Activated CD8-positive, alpha-beta T cell treated with anti-CD3 and anti-CD28 coated beads, Interleukin-2, amount 10 ng/mL, durations not matched to agents 7 days and 5 days (primary cell): ENCODE results near the gene ZFYVE26. TPM values are rescaled to one million over a fixed set of nuclear protein-coding genes. Genes with fewer than 3 reads are reported as not detected.

ENCODE experiments used
- ATAC-seq: fragments of 150-1000 bp; cut with Tn5 transposase; one replicate; pipeline ENCODE4 v1.10.0; 2021; ENCODE audit warnings: moderate library complexity
- CTCF ChIA-PET: fragments of 350-600 bp; sonication (Branson Sonifier 250); formaldehyde crosslinking; loops from one replicate; lab custom pipeline; 2021; ENCODE audit warnings: antibody characterized with exemption; lab: Charles Lee
- POLR2A ChIA-PET: fragments of 350-600 bp; sonication (Branson Sonifier 250); formaldehyde crosslinking; loops from one replicate; lab custom pipeline; 2021; ENCODE audit warnings: antibody characterized with exemption; lab: Charles Lee
- DNase-seq: peaks from one replicate; pipeline ENCODE4 v3.0.0-alpha.2; 2020
- H3K27ac Mint-ChIP-seq: one replicate; pipeline ENCODE4 v1.8.0; 2021; ENCODE audit warnings: mild to moderate bottlenecking, mixed read lengths
- H3K27me3 Mint-ChIP-seq: one replicate; pipeline ENCODE4 v1.8.0; 2021; ENCODE audit warnings: low read depth, mixed read lengths
- H3K36me3 Mint-ChIP-seq: one replicate; pipeline ENCODE4 v1.8.0; 2021; ENCODE audit warnings: low read depth, mixed read lengths
- H3K4me1 Mint-ChIP-seq: one replicate; pipeline ENCODE4 v1.8.0; 2021; ENCODE audit warnings: low read depth, mixed read lengths
- H3K4me3 Mint-ChIP-seq: one replicate; pipeline ENCODE4 v1.8.0; 2021; ENCODE audit warnings: mild to moderate bottlenecking, mixed read lengths
- H3K9me3 Mint-ChIP-seq: one replicate; pipeline ENCODE4 v1.8.0; 2022; ENCODE audit warnings: mixed read lengths; ENCODE audit not compliant: insufficient read depth
- total RNA-seq, 2 experiments: library from RNA; stranded (reverse); gene quantifications; one replicate each; pipeline ENCODE4 v1.2.3, GENCODE V29; 2021

Gene ZFYVE26
- total RNA-seq: 10 to 100 TPM; 22.6 to 22.9 TPM

DNA sequence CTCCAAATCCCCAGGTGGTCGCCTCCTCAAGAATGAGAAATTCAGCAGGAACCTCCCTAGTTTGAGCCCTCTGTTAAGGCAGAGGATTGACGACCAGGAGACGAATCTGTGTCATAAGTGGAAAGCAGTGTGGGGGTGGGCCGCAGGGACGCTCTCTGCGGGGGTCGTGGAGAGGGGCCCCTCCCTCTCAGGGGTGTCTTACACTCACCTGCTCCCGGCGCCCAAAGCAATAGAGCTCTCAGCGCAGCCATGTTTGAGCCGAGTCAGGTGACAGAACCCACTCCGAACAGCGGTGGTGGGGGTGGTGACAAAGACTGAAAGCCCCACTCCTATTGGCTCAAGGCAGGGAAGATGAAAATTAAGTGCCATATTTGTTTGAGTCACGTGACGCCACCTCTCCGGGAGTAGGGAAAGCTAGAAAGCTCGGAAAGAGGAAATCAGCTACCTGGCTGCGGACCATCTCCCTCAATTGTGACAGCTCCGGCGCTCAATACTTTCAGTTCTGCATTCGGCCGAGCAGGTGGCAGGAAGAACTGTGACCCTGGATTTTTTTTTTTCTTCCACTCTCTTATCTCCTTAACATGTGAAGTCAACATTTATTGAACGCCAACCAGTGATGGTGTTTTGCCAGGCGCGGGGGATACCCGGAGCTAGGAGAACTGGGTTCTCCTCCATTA is at the start of gene ZFYVE26:
TSS of gene ZFYVE26 (minus strand) at position 265 of the 677 bp plus-strand sequence. CDS start 627 bp downstream, outside the sequence.
- peak within 1 kb of the TSS; percentile 95 for H3K4me3 Mint-ChIP-seq
- POLR2A ChIA-PET: interaction anchor here (0.6 to 1.3 kb wide), 6 partner anchors 11 to 975 kb away, joined by 3 to 4 read pairs (median 3); no protein-coding TSS in a partner anchor
- peaks cover 50% of the 10 kb centered on the region for H3K4me1 Mint-ChIP-seq
- no peaks in the 10 kb centered on the region for H3K9me3 Mint-ChIP-seq
- DNase-seq (peak; percentile 95), ATAC-seq (peak; percentile 95)
- H3K36me3 Mint-ChIP-seq: peaks cover 5% of the 10 kb centered on the region
- CTCF ChIA-PET: interaction anchor here (0.8 to 1.6 kb wide), 4 partner anchors 16 to 1000 kb away, joined by 3 to 5 read pairs (median 4); no protein-coding TSS in a partner anchor
- H3K27me3 Mint-ChIP-seq: no peaks in the 10 kb centered on the region
- peak within 1 kb of the TSS; percentile 96 for H3K27ac Mint-ChIP-seq

DNA sequence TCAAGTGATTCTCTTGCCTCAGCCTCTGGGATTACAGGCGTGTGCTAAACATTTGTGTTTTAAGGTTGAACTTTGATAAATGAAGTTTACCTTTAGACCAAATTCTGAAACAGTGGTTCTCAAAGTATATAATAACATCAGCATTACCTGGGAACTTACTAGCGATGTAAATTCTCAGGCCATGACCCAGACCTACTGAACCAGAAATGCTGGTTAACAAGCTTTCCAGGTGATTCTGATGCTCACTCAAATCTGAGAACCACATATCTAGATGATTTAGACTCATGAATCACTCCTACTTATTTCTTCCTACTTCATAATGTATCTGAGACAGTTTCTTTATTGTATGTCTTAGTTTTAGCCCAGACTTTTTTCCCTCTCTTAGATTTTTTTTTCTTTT is 46.8 kb upstream of the ZFYVE26 start:
- ChIA-PET CTCF (no interaction called here), POLR2A (no interaction called here)
- H3K27ac Mint-ChIP-seq: no peak overlapping the region
- H3K36me3 Mint-ChIP-seq: peaks cover 17% of the 10 kb centered on the region
- no peaks in the 10 kb centered on the region for H3K9me3 Mint-ChIP-seq
- H3K4me3 Mint-ChIP-seq: no peak overlapping the region
- DNase-seq: no peak
- no peak for ATAC-seq
- H3K4me1 Mint-ChIP-seq: no peaks in the 10 kb centered on the region
- no peaks in the 10 kb centered on the region for H3K27me3 Mint-ChIP-seq

DNA sequence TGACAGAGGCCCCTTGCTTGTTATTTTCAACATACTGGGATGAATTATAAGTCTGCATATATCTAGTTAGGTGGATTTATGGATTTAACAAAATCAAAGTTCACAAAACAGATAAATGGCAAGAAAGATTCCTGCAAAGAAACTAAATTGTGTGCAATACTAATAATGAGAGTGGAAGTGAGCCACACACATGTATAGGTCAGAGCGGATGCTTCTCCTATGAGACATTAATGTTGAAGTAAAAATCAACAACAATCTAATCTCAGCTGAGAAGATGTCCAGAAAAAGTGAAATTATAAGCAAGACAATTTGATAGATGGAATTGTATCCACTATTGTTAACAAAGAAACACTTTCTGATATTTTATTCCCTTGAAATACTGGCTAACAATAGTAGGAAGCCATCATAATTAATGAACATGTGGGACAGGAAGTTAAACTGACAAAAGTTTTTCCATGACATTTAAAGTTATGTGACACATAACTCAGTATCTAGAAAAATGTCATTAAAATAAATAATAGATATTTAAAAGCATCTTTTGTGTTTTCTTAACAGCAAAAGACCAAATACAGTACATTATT is 42.9 kb upstream of the ZFYVE26 start:
- Mint-ChIP-seq H3K9me3 (no peaks in the 10 kb centered on the region), H3K27ac (no peak overlapping the region), H3K4me1 (peaks cover 6% of the 10 kb centered on the region), H3K27me3 (no peaks in the 10 kb centered on the region), H3K4me3 (no peak overlapping the region), H3K36me3 (no peaks in the 10 kb centered on the region)
- DNase-seq (no peak), ATAC-seq (no peak)
- ChIA-PET CTCF (no interaction called here), POLR2A (no interaction called here)

DNA sequence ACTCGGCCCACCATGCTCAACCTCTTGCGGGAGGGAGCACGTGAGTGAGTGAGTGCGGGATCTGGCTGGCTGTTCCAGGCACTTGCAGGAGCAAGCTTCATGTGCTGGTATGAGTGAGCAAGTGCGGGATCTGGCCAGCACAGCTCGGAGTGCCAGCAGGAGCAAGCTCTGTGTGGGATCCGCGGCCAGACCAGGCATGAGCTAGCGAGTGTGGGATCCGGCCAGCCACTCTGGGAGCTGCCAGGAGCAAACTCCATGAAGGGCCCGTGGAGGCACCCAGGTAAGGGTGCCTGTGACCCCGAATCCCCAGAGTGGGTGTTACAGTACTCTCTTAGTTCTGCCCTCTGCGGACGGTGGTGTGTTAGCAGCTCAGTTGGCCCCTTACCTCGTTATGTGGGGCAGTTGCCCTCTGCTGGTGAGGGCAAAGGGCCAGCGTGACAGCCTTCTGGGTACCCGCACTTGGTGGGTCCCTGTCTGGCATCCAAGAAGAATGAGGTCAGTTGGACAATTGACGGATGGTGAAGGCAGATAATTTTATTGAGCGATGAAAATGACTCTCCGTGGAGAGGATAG is 41.5 kb upstream of the ZFYVE26 start:
- ChIA-PET CTCF (no interaction called here), POLR2A (interaction anchor here (0.7 to 1.0 kb wide), 2 partner anchors 9 to 12 kb away, joined by 3 to 5 read pairs; no protein-coding TSS in a partner anchor)
- ATAC-seq (no peak), DNase-seq (no peak)
- Mint-ChIP-seq H3K27ac (no peak overlapping the region), H3K4me1 (peaks cover 6% of the 10 kb centered on the region), H3K9me3 (no peaks in the 10 kb centered on the region), H3K27me3 (no peaks in the 10 kb centered on the region), H3K4me3 (no peak overlapping the region), H3K36me3 (no peaks in the 10 kb centered on the region)

DNA sequence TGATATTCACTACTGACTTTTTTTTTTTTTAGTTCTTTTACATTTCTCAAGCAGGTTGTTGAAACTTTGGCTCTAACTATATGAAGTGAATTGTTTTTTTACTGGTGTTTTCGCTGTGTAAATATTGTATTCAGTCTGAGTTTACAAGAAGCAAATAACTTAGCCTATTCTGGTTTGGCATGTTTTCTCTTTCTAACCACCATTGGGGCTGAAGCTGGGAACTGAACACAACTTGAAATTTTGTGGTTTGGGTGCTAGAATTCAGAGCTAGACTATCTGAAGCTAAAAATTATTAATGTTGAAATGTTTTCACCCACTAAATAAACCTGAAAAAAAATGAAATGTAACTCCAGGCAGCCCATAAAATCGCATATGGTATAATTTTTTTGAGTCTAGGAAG is 40.4 kb upstream of the ZFYVE26 start:
- Mint-ChIP-seq H3K4me3 (no peak overlapping the region), H3K4me1 (peaks cover 6% of the 10 kb centered on the region), H3K36me3 (no peaks in the 10 kb centered on the region), H3K27me3 (no peaks in the 10 kb centered on the region), H3K27ac (no peak overlapping the region), H3K9me3 (no peaks in the 10 kb centered on the region)
- no peak for DNase-seq
- ChIA-PET CTCF (no interaction called here), POLR2A (no interaction called here)
- ATAC-seq: no peak

DNA sequence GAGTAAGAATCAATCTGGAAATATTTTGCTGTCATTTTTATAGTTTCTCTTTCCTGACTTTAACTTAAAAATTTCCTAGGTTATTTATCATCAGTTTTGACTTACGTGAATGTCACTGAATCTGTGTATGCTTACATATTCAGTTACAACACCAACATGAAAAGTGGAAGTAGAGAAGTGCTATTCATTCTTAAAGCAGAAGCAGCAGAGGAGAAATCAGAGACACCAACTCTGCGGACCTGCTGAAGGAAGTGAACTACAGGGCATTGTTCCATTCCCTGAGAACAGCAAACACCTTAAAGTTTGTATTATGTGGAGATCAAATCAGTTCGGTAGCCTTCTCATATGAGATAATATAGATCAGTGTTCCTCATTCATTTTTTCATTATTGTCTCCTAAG is 37.3 kb upstream of the ZFYVE26 start:
- ATAC-seq (no peak), DNase-seq (no peak)
- no peak overlapping the region for H3K4me3 Mint-ChIP-seq
- peaks cover 6% of the 10 kb centered on the region for H3K4me1 Mint-ChIP-seq
- no peak overlapping the region for H3K27ac Mint-ChIP-seq
- ChIA-PET POLR2A (no interaction called here), CTCF (no interaction called here)
- no peaks in the 10 kb centered on the region for H3K9me3 Mint-ChIP-seq
- no peaks in the 10 kb centered on the region for H3K27me3 Mint-ChIP-seq
- H3K36me3 Mint-ChIP-seq: peaks cover 9% of the 10 kb centered on the region

DNA sequence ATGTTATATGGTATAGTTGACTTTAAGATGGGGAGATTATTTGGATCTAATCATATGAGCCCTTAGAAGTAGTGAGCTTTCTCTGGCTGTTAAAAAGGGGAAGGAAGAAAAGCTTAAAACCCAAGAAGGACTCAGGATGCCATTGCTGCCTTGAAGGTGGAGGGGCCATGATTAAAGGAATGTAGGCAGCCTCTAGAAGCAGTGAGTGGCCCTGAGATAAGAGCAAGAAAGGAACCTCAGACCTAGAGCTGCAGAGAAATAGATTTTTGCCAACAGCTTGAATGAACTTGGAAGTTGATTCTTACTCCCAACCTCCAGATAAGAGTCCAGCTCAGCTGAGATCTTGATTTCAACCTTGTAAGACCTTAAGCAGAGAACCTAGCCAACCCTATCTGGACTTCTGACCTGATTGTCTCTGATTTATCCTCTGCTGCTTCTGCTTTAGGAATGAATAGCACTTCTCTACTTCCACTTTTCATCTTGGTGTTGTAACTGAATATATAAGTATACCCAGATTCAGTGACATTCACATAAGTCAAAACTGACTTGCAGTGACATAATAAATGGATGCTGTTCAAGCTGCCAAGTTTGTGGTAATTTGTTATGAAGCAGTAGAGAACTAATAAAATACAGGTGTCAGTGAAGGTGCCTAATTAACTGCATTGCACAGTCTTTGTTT is 36.7 kb upstream of the ZFYVE26 start:
- H3K27ac Mint-ChIP-seq: no peak overlapping the region
- DNase-seq: no peak
- H3K4me3 Mint-ChIP-seq: no peak overlapping the region
- POLR2A ChIA-PET: no interaction called here
- ATAC-seq: no peak
- H3K9me3 Mint-ChIP-seq: no peaks in the 10 kb centered on the region
- H3K4me1 Mint-ChIP-seq: peaks cover 6% of the 10 kb centered on the region
- no peaks in the 10 kb centered on the region for H3K27me3 Mint-ChIP-seq
- H3K36me3 Mint-ChIP-seq: peaks cover 13% of the 10 kb centered on the region
- CTCF ChIA-PET: no interaction called here

DNA sequence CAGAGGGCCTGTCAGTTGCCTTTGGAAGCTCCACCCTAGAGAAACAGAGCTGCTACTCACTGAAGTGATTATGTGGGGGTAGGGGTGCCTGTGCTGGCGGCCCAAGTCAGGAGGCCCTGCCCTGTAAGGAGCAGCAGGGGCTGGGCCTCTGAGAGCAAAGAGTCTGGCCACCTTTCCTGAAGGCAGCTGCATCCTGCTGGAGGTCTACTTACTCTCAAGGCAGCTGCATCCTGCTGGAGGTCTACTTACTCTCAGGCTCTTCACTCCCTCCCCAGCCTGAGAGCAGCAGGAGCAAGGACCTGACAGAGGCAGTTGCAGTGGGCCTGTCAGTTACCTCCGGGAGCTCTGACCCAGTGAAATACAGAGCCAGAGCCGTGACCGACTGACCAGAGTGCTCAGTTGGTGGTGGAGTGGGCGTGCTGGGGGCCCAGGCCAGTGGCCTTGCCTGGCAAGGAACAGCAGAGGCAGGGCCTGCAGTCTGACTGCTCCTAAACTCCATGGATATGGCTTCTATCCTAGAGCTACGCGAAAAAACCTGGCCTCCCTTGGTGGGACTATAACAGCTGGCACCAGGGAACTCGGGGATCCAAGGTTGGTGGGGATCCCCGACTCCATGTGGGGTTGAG is 35.5 kb upstream of the ZFYVE26 start:
- no peak overlapping the region for H3K4me3 Mint-ChIP-seq
- CTCF ChIA-PET: no interaction called here
- no peaks in the 10 kb centered on the region for H3K27me3 Mint-ChIP-seq
- peaks cover 13% of the 10 kb centered on the region for H3K36me3 Mint-ChIP-seq
- DNase-seq (no peak), ATAC-seq (no peak)
- no peak overlapping the region for H3K27ac Mint-ChIP-seq
- peaks cover 4% of the 10 kb centered on the region for H3K4me1 Mint-ChIP-seq
- POLR2A ChIA-PET: no interaction called here
- no peaks in the 10 kb centered on the region for H3K9me3 Mint-ChIP-seq

DNA sequence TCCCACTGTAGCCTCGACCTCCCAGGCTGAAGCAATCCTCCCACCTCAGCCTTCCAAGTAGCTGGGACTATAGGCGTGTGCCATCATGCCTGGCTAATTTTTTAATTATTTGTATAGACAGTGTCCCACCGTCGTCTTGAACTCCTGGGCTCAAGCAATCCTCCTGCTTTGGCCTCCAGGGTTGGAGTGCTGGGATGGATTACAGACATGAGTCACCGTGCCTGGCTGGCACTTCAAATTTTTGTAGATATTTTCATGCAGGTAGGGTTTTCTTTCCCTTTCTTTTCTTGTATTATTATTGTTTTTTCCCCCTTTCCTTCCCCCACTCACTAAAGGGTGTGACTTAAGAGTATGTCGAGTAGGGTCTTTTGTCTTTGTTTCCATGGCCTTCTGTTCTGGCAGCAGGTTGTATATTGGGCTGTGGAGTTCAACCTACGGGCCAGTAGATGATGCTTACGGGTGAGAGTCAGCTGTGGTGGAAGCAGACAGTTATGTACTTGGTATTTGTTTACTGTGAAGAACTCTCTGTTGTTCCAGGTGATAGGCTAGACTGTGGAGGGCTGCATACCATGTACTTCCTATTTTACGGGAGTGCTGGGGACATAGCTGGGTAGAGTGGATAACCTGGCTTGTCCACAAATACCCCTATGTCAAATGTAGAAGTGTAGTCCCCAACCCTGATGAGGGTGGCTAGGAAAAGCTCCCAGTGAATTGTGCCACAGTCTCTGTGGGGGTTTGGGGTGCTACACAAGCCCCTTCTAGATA is 33.9 kb upstream of the ZFYVE26 start:
- CTCF ChIA-PET: no interaction called here

DNA sequence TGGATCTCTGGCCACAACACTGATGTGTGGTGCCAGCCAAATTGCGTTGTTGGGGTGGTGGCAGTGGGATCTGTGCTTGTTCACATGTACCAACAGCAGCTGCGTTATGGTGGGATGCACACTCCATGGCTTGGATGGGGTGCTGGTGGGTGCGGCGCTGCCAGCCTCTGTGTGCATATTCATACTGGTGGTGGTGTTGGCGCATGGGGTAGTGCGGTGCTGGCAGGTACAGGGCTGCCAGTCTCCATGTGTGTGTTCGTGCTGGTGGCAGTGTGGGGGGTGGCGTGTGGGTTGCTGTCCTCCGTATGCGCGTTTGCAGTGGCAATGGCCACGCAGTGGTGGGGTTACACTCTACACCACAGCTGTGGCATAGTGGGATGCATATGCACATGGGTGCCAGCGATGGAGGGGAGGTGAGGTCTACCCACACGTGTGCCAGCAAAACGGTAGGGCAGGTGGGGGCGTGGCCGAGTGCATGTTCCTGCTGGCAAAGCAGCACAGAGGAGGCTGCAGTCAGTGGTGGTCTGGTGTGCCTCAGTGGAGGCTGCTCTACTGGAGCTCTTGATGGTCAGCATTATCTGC is 29.7 kb upstream of the ZFYVE26 start:
- no peaks in the 10 kb centered on the region for H3K9me3 Mint-ChIP-seq
- H3K4me1 Mint-ChIP-seq: no peaks in the 10 kb centered on the region
- no peaks in the 10 kb centered on the region for H3K27me3 Mint-ChIP-seq
- no peak overlapping the region for H3K4me3 Mint-ChIP-seq
- ChIA-PET POLR2A (interaction anchor here (0.8 kb wide), 1 partner anchor 12 kb away, joined by 3 read pairs; no protein-coding TSS in a partner anchor), CTCF (no interaction called here)
- peaks cover 31% of the 10 kb centered on the region for H3K36me3 Mint-ChIP-seq
- DNase-seq (no peak), ATAC-seq (no peak)
- no peak overlapping the region for H3K27ac Mint-ChIP-seq

More for the DNA sequence above, 33.9 kb upstream of the ZFYVE26 start:
- Mint-ChIP-seq H3K27ac (no peak overlapping the region), H3K4me1 (no peaks in the 10 kb centered on the region), H3K4me3 (no peak overlapping the region), H3K27me3 (no peaks in the 10 kb centered on the region), H3K36me3 (peaks cover 20% of the 10 kb centered on the region), H3K9me3 (no peaks in the 10 kb centered on the region)
- no peak for DNase-seq
- no peak for ATAC-seq
- POLR2A ChIA-PET: no interaction called here
